Measurements from ENCODE around the gene IGFALS. TPM values are rescaled to one million over a fixed set of nuclear protein-coding genes. Genes with fewer than 3 reads are reported as not detected.

Gene IGFALS
- total RNA-seq, 3 donors from 2014 or later: 0.32 to 0.44 (median 0.33) TPM

DNA sequence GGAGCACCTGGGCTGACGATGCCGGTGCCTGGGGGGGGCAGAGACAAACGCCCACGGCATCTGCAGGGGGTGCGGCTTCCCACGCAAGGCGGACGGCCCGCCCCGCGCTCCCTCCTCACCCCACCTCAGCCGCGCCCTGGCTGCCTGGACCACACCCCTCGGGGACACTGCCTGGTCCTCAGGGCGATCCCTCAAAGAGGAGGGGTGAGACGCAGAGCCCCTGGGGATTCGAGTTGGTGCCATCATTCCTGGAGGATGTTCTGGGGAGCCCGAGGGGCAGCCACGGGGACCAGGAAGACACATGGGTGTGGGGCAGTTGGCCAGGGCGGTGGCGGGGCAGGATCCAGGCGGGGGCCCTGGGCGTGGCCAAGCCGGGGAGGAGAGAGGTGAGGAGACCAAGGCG lies 3.9 kb downstream of the IGFALS start:
- DNase-seq (ENCODE audit: low spot score in 2 of 2): no peak
- H3K36me3 ChIP-seq: no peaks in the 10 kb centered on the region

DNA sequence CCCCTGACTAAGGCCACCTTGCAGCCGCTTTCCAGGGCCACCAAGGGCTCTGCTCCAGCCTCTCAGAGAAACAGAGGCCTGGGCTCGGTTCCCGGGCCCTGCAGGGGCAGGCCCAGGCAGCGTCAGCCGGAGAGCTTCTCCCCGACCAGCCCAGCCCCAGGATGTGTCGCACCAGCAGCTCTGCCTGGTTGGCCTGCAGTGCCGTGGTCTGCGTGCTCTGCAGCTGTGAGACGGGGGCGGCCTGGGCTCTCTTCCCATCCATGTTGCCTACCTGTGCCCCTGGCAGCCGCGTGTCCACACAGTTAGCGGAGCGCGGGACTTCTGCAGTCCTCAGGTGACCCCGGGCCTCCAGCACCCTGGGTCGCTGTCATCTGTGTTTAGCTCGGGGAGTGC lies 4.8 kb downstream of the IGFALS start:
- intact Hi-C loops (cut with DNase I; ENCODE audit: low total_unique reads): no loop called here
- DNase-seq (ENCODE audit: low spot score in 2 of 2): peak in 1 of 2 donors; percentile 83
- peak overlapping the region; percentile 22 to 63 for H3K27ac ChIP-seq
- no peak for TF ChIP-seq POLR2A (IDR thresholded peaks at IDR 0.05)
- H3K27me3 ChIP-seq: no peaks in the 10 kb centered on the region
- H3K9me3 ChIP-seq: no peaks in the 10 kb centered on the region
- no peak overlapping the region for H3K4me3 ChIP-seq
- H3K4me1 ChIP-seq: peaks cover 0 to 6% of the 10 kb centered on the region in 2 donors
- H3K36me3 ChIP-seq: no peaks in the 10 kb centered on the region

More for the DNA sequence above, 3.9 kb downstream of the IGFALS start:
- no peaks in the 10 kb centered on the region for H3K9me3 ChIP-seq
- H3K27me3 ChIP-seq: no peaks in the 10 kb centered on the region
- H3K27ac ChIP-seq: peak overlapping the region in 1 of 2 donors; percentile 22
- H3K4me1 ChIP-seq: peaks cover 0 to 10% of the 10 kb centered on the region in 2 donors
- TF ChIP-seq POLR2A (IDR thresholded peaks at IDR 0.05): no peak
- TF ChIP-seq, protein P1, sequence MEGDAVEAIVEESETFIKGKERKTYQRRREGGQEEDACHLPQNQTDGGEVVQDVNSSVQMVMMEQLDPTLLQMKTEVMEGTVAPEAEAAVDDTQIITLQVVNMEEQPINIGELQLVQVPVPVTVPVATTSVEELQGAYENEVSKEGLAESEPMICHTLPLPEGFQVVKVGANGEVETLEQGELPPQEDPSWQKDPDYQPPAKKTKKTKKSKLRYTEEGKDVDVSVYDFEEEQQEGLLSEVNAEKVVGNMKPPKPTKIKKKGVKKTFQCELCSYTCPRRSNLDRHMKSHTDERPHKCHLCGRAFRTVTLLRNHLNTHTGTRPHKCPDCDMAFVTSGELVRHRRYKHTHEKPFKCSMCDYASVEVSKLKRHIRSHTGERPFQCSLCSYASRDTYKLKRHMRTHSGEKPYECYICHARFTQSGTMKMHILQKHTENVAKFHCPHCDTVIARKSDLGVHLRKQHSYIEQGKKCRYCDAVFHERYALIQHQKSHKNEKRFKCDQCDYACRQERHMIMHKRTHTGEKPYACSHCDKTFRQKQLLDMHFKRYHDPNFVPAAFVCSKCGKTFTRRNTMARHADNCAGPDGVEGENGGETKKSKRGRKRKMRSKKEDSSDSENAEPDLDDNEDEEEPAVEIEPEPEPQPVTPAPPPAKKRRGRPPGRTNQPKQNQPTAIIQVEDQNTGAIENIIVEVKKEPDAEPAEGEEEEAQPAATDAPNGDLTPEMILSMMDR (IDR thresholded peaks at IDR 0.05): no peak
- no peak for TF ChIP-seq POLR2AphosphoS5 (IDR thresholded peaks at IDR 0.05)
- H3K4me3 ChIP-seq: no peak overlapping the region
- intact Hi-C loops (cut with DNase I; ENCODE audit: low total_unique reads): no loop called here

DNA sequence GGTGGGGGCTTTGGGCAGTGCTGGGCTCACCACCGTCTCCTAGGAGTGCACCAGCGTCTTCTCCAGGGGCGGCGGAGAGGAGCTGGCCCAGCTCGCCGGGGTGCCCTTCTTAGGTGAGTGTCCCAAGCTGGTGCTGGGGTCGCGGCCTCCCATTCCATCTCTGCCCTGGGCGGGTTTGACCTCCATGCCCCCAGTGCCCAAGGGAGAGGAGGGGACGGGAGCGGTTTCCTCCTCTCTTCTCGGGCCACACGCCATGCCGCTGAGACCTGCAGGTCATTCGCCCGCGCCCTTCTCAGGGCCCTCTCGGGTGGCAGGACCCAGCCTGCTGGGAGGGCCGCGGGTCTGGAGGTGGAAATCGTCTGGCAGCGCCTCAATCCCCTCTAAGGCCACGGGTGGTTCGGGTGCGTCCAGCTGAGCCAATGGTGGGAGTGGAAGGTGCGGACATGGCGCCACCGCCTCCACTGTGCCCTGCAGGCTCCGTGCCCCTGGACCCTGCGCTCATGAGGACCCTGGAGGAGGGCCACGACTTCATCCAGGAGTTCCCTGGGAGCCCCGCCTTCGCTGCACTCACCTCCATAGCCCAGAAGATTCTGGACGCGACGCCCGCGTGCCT lies 5.3 kb downstream of the IGFALS start:
- no peaks in the 10 kb centered on the region for H3K36me3 ChIP-seq
- H3K9me3 ChIP-seq: no peaks in the 10 kb centered on the region
- no peak overlapping the region for H3K4me3 ChIP-seq
- TF ChIP-seq POLR2A (IDR thresholded peaks at IDR 0.05): no peak
- TF ChIP-seq, protein P1 (IDR thresholded peaks at IDR 0.05): no peak
- TF ChIP-seq POLR2AphosphoS5 (IDR thresholded peaks at IDR 0.05): no peak
- intact Hi-C loops (cut with DNase I; ENCODE audit: low total_unique reads): no loop called here
- no peaks in the 10 kb centered on the region for H3K27me3 ChIP-seq
- peaks cover 0 to 6% of the 10 kb centered on the region in 2 donors for H3K4me1 ChIP-seq
- DNase-seq (ENCODE audit: low spot score in 2 of 2): no peak
- peak overlapping the region; percentile 22 to 63 for H3K27ac ChIP-seq

DNA sequence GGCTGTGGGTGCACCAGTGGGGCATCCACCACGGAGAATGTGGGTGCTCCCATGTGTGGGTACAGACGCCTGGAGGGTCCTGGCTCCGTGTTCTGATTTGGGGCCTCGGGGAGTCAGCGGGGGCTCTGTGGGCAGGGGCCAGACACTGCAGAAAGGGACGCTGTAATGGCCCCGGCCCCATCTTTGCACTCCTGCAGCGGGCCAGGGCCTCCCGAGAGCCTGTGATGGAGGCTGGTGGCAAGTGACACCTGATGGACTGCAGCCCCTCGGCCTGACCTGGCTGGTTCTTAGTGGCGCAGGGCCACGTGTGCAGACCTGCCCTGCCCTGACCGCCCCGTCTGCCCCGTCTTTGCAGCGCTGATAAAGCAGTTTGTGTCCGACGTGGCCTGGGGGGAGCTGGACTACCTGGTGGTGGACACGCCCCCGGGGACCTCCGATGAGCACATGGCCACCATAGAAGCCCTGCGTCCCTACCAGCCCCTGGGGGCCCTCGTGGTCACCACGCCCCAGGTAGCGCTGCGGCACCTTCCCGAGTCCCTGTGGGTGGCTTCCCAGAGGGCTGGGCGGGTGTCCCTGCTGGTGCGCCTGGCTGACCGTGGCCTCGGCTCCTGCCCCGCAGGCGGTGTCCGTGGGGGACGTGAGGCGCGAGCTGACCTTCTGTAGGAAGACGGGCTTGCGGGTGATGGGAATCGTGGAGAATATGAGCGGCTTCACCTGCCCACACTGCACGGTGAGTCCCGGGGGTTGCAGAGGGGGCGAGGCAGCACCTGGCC lies 6.0 kb downstream of the IGFALS start:
- Histone ChIP-seq H3K36me3 (no peaks in the 10 kb centered on the region), H3K9me3 (no peaks in the 10 kb centered on the region), H3K4me1 (peaks cover 0 to 6% of the 10 kb centered on the region in 2 donors), H3K4me3 (no peak overlapping the region), H3K27ac (no peak overlapping the region), H3K27me3 (no peaks in the 10 kb centered on the region)
- TF ChIP-seq POLR2A (IDR thresholded peaks at IDR 0.05) (no peak), POLR2AphosphoS5 (IDR thresholded peaks at IDR 0.05) (no peak)
- TF ChIP-seq, protein P1 (IDR thresholded peaks at IDR 0.05): no peak
- DNase-seq (ENCODE audit: low spot score in 2 of 2): no peak
- intact Hi-C loops (cut with DNase I; ENCODE audit: low total_unique reads): no loop called here

DNA sequence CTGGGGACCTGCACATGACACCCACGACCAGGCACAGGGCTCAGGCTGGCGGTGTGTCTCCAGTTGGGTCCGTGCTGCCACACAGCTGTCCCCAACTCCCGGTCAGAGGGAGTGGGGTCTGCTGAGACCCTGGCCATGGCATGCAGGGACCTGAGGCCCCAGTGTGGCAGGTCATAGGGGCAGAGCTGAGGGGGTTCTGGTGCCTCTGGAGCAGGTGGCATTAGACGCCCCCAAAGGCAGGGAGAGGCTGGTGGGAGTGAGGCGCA lies 6.5 kb downstream of the IGFALS start:
- no peak for DNase-seq (ENCODE audit: low spot score in 2 of 2)
- peaks cover 0 to 6% of the 10 kb centered on the region in 2 donors for H3K4me1 ChIP-seq
- intact Hi-C loops (cut with DNase I; ENCODE audit: low total_unique reads): no loop called here
- no peak overlapping the region for H3K27ac ChIP-seq
- H3K36me3 ChIP-seq: no peaks in the 10 kb centered on the region
- TF ChIP-seq, protein P1 (IDR thresholded peaks at IDR 0.05): no peak
- TF ChIP-seq POLR2AphosphoS5 (IDR thresholded peaks at IDR 0.05): no peak
- no peak for TF ChIP-seq POLR2A (IDR thresholded peaks at IDR 0.05)
- H3K9me3 ChIP-seq: no peaks in the 10 kb centered on the region
- H3K27me3 ChIP-seq: no peaks in the 10 kb centered on the region
- no peak overlapping the region for H3K4me3 ChIP-seq

All from breast epithelium (tissue), 4 donors.